GM19438 (cell line): Measurements from ENCODE around the gene ETFA.

ENCODE experiments used
- ATAC-seq: cut with Tn5 transposase; IDR thresholded peaks from one replicate; pipeline ENCODE4 v1.9.1; 2021; ENCODE audit warnings: low read depth; ENCODE audit not compliant: unreplicated experiment

Gene ETFA

GRCh38 chr15:76179023-76179422 lies 132.2 kb downstream of the ETFA start:
- ATAC-seq, result no peak

GRCh38 chr15:76178296-76179000 lies 132.8 kb downstream of the ETFA start:
- ATAC-seq, result no peak

- ATAC-seq, result no peak
These were observed 133.7 kb downstream of the ETFA start for GRCh38 chr15:76177491-76178040.

GRCh38 chr15:76176487-76177085 lies 134.7 kb downstream of the ETFA start:
- no peak for ATAC-seq

- no peak for ATAC-seq
These were observed 135.2 kb downstream of the ETFA start for GRCh38 chr15:76176059-76176458.

- no peak for ATAC-seq
These were observed 135.8 kb downstream of the ETFA start for GRCh38 chr15:76175442-76175841.

GRCh38 chr15:76174654-76175053 lies 136.6 kb downstream of the ETFA start:
- no peak for ATAC-seq

- ATAC-seq, result no peak
These were observed 137.9 kb downstream of the ETFA start for GRCh38 chr15:76173317-76173834.

GRCh38 chr15:76172782-76173181 lies 138.5 kb downstream of the ETFA start:
- no peak for ATAC-seq

- no peak for ATAC-seq
These were observed 141.1 kb downstream of the ETFA start for GRCh38 chr15:76169911-76170800.

- ATAC-seq, result no peak
These were observed 142.3 kb downstream of the ETFA start for GRCh38 chr15:76169018-76169417.

- no peak for ATAC-seq
These were observed 142.9 kb downstream of the ETFA start for GRCh38 chr15:76168237-76168984.

- ATAC-seq, result no peak
These were observed 145.3 kb downstream of the ETFA start for GRCh38 chr15:76165951-76166350.
